ENCODE measurements around the gene KLF11. TPM values are rescaled to one million over a fixed set of nuclear protein-coding genes. Genes with fewer than 3 reads are reported as not detected.
"Not testable (repeated sequence)": the region's sequence is repeated elsewhere in the genome, so short reads cannot be mapped to it uniquely, and the experiment has no call there.

The KLF11 gene
- total and polyA plus RNA-seq, 9 donors = 21.6 to 45.3 (median 31.4) TPM

DNA sequence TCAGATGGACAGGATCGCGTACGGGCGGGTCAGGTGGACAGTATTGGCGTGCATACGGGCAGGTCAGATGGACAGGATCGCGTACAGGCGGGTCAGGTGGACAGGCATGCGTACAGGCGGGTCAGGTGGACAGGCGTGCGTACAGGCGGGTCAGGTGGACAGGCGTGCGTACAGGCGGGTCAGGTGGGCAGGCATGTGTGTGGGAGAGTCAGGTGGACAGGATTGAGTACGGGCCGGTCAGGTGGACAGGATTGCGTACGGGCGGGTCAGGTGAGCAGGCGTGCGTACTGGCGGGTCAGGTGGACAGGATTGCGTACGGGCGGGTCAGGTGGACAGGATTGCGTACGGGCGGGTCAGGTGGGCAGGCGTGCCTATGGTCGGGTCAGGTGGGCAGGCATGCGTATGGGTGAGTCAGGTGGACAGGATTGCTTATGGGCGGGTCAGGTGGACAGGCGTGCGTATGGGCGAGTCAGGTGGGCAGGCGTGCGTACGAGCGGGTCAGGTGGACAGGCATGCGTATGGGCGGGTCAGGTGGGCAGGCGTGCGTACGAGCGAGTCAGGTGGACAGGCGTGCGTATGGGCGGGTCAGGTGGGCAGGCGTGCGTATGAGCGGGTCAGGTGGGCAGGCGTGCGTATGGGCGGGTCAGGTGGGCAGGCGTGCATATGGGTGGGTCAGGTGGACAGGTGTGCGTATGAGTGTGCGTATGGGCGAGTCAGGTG, 31.6 kb upstream of the KLF11 start:
- not testable (repeated sequence) for H3K9me3 ChIP-seq, H3K36me3 ChIP-seq, H3K4me3 ChIP-seq, H3K27ac ChIP-seq, H3K27me3 ChIP-seq
- intact Hi-C loops (cut with DNase I) = loop anchor here in 1 of 4 donors (2.0 kb wide), 1 partner anchor 33 kb away; no protein-coding TSS in a partner anchor
- DNase-seq = peak in 1 of 5 donors; percentile 38
- WGBS, 3 donors = 90 to 95% (median 93%) methylated on average over 61 of the region's 61 CpGs
- H3K4me1 ChIP-seq (ENCODE audit: insufficient read depth) = peaks cover 17% of the 10 kb centered on the region

DNA sequence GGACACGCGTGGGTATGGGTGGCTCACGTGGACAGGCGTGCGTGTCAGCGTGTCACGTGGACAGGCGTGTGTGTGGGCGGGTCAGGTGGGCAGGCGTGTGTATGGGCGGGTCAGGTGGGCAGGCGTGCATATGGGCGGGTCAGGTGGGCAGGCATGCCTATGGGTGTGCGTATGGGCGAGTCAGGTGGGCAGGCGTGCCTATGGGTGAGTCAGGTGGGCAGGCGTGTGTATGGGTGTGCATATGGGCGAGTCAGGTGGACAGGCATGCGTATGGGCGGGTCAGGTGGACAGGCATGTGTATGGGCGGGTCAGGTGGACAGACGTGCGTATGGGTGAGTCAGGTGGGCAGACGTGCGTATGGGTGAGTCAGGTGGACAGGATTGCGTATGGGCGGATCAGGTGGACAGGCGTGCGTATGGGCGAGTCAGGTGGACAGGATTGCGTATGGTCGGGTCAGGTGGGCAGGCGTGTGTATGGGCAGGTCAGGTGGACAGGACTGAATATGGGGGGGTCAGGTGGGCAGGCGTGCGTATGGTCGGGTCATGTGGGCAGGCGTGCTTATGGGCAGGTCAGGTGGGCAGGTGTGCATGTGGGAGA, 30.9 kb upstream of the KLF11 start:
- H3K4me3 ChIP-seq; H3K9me3 ChIP-seq; DNase-seq; H3K36me3 ChIP-seq; intact Hi-C loops (cut with DNase I); H3K27me3 ChIP-seq; H3K27ac ChIP-seq: not testable (repeated sequence)
- WGBS, 3 donors = 90 to 92% (median 91%) methylated on average over 36 to 37 of the region's 37 CpGs
- peaks cover 17% of the 10 kb centered on the region for H3K4me1 ChIP-seq (ENCODE audit: insufficient read depth)

GRCh38 chr2:10012963-10013461, 30.3 kb upstream of the KLF11 start:
- 89 to 92% (median 89%) methylated on average over 29 of the region's 29 CpGs for WGBS, 3 donors
- Histone ChIP-seq H3K9me3 (no peaks in the 10 kb centered on the region), H3K4me1 (ENCODE audit: insufficient read depth) (peaks cover 17% of the 10 kb centered on the region), H3K4me3 (no peak overlapping the region), H3K27ac (no peak overlapping the region), H3K36me3 (no peaks in the 10 kb centered on the region), H3K27me3 (no peaks in the 10 kb centered on the region)
- no peak for TF ChIP-seq EP300 (IDR thresholded peaks at IDR 0.05)
- TF ChIP-seq POLR2A (IDR thresholded peaks at IDR 0.05) = no peak
- TF ChIP-seq, protein P1, sequence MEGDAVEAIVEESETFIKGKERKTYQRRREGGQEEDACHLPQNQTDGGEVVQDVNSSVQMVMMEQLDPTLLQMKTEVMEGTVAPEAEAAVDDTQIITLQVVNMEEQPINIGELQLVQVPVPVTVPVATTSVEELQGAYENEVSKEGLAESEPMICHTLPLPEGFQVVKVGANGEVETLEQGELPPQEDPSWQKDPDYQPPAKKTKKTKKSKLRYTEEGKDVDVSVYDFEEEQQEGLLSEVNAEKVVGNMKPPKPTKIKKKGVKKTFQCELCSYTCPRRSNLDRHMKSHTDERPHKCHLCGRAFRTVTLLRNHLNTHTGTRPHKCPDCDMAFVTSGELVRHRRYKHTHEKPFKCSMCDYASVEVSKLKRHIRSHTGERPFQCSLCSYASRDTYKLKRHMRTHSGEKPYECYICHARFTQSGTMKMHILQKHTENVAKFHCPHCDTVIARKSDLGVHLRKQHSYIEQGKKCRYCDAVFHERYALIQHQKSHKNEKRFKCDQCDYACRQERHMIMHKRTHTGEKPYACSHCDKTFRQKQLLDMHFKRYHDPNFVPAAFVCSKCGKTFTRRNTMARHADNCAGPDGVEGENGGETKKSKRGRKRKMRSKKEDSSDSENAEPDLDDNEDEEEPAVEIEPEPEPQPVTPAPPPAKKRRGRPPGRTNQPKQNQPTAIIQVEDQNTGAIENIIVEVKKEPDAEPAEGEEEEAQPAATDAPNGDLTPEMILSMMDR (IDR thresholded peaks at IDR 0.05) = no peak
- intact Hi-C loops (cut with DNase I) = no loop called here
- DNase-seq = peak in 1 of 5 donors; percentile 23

DNA sequence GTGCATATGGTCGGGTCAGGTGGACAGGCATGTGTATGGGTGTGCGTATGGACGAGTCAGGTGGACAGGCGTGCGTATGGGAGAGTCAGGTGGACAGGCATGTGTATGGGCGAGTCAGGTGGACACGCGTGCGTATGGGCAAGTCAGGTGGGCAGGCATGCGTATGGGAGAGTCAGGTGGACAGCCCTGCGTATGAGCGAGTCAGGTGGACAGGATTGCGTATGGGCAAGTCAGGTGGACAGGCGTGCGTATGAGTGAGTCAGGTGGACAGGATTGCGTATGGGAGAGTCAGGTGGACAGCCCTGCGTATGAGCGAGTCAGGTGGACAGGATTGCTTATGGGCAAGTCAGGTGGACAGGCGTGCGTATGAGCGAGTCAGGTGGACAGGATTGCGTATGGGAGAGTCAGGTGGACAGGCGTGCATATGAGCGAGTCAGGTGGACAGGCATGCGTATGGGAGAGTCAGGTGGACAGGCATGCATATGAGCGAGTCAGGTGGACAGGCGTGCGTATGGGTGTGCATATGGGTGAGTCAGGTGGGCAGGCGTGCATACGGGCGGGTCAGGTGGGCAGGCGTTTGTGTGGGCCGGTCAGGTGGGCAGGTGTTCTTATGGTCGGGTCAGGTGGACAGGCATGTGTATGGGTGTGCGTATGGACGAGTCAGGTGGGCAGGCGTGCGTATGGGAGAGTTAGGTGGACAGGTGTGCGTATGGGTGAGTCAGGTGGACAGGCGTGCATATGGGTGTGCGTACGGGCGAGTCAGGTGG, 29.5 kb upstream of the KLF11 start:
- H3K9me3 ChIP-seq; intact Hi-C loops (cut with DNase I); H3K27me3 ChIP-seq; H3K27ac ChIP-seq; H3K4me3 ChIP-seq; H3K36me3 ChIP-seq: not testable (repeated sequence)
- peak in 1 of 5 donors; percentile 26 for DNase-seq
- WGBS, 3 donors = 91 to 94% (median 93%) methylated on average over 43 of the region's 43 CpGs
- peaks cover 20% of the 10 kb centered on the region for H3K4me1 ChIP-seq (ENCODE audit: insufficient read depth)

DNA sequence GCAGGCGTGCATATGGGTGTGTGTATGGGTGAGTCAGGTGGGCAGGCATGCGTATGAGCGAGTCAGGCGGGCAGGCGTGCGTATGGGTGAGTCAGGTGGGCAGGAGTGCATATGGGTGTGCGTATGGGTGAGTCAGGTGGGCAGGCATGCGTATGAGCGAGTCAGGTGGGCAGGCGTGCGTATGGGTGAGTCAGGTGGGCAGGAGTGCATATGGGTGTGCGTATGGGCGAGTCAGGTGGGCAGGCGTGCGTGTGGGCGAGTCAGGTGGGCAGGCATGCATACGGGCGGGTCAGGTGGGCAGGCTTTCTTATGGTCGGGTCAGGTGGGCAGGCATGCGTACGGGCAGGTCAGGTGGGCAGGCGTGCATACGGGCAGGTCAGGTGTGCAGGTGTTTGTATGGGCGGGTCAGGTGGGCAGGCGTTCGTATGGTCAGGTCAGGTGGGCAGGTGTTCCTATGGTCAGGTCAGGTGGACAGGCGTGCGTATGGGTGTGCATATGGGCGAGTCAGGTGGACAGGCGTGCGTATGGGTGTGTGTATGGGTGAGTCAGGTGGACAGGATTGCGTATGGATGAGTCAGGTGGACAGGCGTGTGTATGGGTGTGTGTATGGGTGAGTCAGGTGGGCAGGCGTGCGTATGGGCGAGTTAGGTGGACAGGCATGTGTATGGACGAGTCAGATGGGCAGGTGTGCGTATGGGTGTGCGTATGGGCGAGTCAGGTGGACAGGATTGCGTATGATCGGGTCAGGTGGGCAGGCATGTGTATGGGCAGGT, 28.7 kb upstream of the KLF11 start:
- no peak for DNase-seq
- peaks cover 19% of the 10 kb centered on the region for H3K4me1 ChIP-seq (ENCODE audit: insufficient read depth)
- 91 to 94% (median 91%) methylated on average over 42 of the region's 42 CpGs for WGBS, 3 donors
- no peaks in the 10 kb centered on the region for H3K36me3 ChIP-seq
- no peak overlapping the region for H3K27ac ChIP-seq
- no peaks in the 10 kb centered on the region for H3K9me3 ChIP-seq
- no peaks in the 10 kb centered on the region for H3K27me3 ChIP-seq
- H3K4me3 ChIP-seq = no peak overlapping the region
- TF ChIP-seq POLR2A (IDR thresholded peaks at IDR 0.05) (no peak), EP300 (IDR thresholded peaks at IDR 0.05) (no peak)
- TF ChIP-seq, protein P1 (IDR thresholded peaks at IDR 0.05) = no peak
- intact Hi-C loops (cut with DNase I) = no loop called here

DNA sequence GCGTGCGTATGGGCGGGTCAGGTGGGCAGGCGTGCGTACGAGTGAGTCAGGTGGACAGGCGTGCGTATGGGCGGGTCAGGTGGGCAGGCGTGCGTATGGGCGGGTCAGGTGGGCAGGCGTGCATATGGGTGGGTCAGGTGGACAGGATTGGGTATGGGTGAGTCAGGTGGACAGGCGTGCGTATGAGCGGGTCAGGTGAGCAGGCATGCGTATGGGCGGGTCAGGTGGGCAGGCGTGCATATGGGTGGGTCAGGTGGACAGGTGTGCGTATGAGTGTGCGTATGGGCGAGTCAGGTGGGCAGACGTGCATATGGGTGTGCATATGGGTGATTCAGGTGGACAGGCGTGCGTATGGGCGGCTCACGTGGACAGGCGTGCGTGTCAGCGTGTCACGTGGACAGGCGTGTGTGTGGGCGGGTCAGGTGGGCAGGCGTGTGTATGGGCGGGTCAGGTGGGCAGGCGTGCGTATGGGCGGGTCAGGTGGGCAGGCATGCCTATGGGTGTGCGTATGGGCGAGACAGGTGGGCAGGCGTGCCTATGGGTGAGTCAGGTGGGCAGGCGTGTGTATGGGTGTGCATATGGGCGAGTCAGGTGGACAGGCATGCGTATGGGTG, 27.9 kb upstream of the KLF11 start:
- WGBS, 3 donors = 92 to 97% (median 94%) methylated on average over 41 to 44 of the region's 44 CpGs
- H3K27me3 ChIP-seq; H3K36me3 ChIP-seq; H3K27ac ChIP-seq; H3K9me3 ChIP-seq; intact Hi-C loops (cut with DNase I); H3K4me3 ChIP-seq: not testable (repeated sequence)
- peaks cover 10% of the 10 kb centered on the region for H3K4me1 ChIP-seq (ENCODE audit: insufficient read depth)
- DNase-seq = peak in 2 of 5 donors; percentile 12 to 26

All from ovary (tissue), 9 donors.